LNCAP (cell line): ENCODE measurements around the gene PXMP2.

ENCODE experiments used
- CTCF ChIP-seq: fragments of 450-650 bp; IDR thresholded peaks from 2 replicates; pipeline ENCODE4 v1.5.1; 2017; ENCODE audit warnings: mild to moderate bottlenecking

Gene PXMP2

GRCh38 chr12:132723015-132723763 is 35.8 kb downstream of the PXMP2 start:
- TF ChIP-seq CTCF, result no peak

GRCh38 chr12:132723764-132724140 is 36.4 kb downstream of the PXMP2 start:
- TF ChIP-seq CTCF, result no peak

GRCh38 chr12:132724506-132725241 is 37.3 kb downstream of the PXMP2 start:
- no peak for TF ChIP-seq CTCF

- no peak for TF ChIP-seq CTCF
Measured at GRCh38 chr12:132726386-132726785, 39.0 kb downstream of the PXMP2 start.

GRCh38 chr12:132727091-132727794 is 39.9 kb downstream of the PXMP2 start:
- TF ChIP-seq CTCF, result no peak

GRCh38 chr12:132728502-132728901 is 41.1 kb downstream of the PXMP2 start:
- TF ChIP-seq CTCF, result no peak

GRCh38 chr12:132729541-132730320 is 42.3 kb downstream of the PXMP2 start:
- TF ChIP-seq CTCF, result no peak
